SW 1271 (cell line): ENCODE results near the gene SPTY2D1.
A peak's percentile ranks its signal among the peaks of the same experiment; 100 is the strongest.
"Not testable (repeated sequence)": the region's sequence is repeated elsewhere in the genome, so short reads cannot be mapped to it uniquely, and the experiment has no call there.

ENCODE experiments used
- DNase-seq, 2 experiments: peaks; one replicate each; lab custom pipeline; 2025; lab: John Stamatoyannopoulos, UW

SPTY2D1 gene

DNA sequence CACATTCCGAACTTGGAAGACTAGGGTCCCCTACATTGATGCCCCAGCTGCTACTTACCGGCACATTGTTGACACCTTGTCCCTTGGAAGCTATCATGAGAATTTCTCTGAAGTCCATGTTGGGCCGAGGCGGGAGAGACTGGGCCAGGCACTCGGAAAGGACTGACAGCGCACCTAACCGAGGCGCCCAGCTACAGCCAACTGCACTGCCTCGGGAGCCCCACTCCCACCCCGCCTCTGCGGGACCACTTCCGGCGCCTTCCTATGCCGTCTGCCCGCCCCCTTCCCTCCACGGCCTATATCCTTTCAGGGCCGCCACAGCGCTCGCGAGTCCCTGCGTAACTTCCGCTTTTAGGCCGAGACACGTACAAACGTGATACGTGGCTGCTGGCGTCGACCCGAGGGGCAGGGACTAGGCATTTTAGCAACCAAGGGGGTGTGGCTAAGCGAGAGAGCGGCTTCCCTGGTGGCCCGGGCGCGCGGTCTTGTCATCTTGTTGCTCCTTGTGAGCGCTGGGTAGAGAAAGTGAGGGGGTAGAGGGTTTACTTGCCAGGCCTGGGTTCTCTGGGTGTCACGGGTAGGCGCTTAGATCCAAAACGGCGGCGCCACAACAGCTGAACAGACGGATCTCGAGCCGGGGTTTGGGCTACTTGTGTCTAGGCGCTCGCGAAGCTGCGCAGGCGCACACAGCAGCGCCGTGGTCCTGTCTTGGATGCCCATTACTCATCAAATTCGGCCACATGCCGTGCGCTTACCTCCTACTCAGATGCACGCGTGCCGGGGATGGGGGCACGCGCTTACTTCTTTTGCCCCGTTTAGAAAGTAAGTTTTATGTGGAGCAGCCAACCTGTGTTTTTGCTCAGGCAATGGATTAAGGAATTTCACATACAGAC, at the start of gene SPTY2D1:
Gene SPTY2D1, minus strand, starts transcription at position 203 of the 893 bp plus-strand sequence. Its CDS starts 85 bp downstream, at position 118.
- peak; percentile 97 to 99 for DNase-seq

- no peak for DNase-seq
Observed at GRCh38 chr11:18682466-18682865, 48.3 kb upstream of the SPTY2D1 start.

DNA sequence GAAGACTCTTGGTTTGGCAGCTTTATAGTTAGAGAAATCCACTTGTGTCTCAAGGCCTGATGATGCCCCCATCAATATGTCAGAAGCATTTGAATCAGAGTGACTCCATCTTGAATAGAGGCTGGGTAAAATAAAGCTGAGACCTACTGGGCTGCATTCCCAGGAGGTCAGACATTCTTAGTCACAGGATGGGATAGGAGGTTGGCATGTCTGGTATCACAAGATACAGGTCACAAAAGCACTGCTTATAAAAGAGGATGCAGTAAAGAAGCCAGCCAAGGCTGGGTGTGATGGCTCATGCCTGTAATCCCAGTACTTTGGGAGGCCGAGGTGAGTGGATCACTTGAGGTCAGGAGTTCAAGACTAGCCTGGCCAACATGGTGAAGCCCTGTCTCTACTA, 47.8 kb upstream of the SPTY2D1 start:
- DNase-seq: not testable (repeated sequence)

GRCh38 chr11:18677560-18677959, 43.4 kb upstream of the SPTY2D1 start:
- DNase-seq: no peak

GRCh38 chr11:18676803-18677202, 42.7 kb upstream of the SPTY2D1 start:
- DNase-seq: no peak

GRCh38 chr11:18672209-18672608, 38.1 kb upstream of the SPTY2D1 start:
- not testable (repeated sequence) for DNase-seq

DNA sequence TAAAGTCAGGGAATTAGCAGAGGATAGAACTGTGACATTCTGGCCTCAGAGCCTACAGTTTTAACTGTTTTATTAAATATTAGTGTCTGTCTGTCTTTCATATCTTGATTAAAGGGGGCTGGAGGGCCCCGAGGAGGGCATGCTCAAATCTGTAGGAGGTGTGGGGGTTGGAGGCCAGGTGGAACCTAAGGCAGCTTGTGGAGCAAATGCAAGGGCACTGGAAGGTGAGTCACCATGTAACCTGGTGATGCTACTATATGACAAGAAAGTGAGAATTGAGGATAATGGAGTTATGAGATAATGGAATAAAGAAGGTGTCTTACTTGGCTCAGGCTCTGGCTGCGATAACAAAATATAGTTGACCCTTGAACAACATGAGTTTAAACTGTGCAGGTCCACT, 37.1 kb upstream of the SPTY2D1 start:
- DNase-seq: no peak

DNA sequence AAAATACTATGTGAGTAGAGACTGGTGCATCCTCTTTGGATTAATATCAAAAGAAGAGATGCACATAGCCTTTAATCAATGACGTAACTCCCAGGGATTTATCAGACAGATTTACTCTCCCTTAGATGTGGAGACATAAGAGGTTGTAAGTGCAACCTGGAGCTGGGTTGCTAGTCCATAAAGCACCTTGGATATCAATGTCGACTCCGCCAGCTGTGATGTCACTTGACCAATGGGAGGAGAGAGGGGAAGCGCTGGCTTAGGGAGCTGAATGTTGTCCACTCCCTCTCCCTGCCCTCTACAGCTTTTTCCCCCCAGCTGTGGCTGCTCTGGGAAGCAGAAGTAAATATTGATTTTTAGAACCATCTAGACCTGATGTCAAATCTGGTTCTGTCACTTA, 35.6 kb upstream of the SPTY2D1 start:
- DNase-seq: no peak

- DNase-seq: peak in 1 of 2 experiments; percentile 29
Observed at GRCh38 chr11:18669219-18669596, 35.1 kb upstream of the SPTY2D1 start.

DNA sequence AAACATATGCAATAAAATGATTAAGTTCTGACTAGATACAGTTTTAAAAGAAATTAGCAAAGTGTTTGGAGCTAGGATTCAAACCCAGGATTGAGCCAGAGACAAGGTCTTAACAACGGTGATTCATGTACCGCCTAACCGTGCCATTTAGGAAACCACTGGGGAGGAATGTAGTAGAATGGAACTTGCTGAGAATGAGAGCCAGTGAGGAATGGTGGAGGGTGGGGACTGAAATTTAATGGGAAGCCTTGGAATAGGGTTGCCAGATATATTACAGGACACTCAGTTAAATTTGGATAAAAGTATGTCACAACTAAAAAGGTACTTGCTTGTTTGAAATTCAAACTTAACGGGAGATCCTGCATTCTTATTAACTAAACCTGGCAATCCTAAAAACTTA, 34.0 kb upstream of the SPTY2D1 start:
- DNase-seq: no peak

GRCh38 chr11:18665353-18665872, 31.3 kb upstream of the SPTY2D1 start:
- not testable (repeated sequence) for DNase-seq

- DNase-seq: no peak
Observed at GRCh38 chr11:18657673-18658072, 23.5 kb upstream of the SPTY2D1 start.

GRCh38 chr11:18650859-18651557, 16.9 kb upstream of the SPTY2D1 start:
- DNase-seq: peak; percentile 26 to 45

DNA sequence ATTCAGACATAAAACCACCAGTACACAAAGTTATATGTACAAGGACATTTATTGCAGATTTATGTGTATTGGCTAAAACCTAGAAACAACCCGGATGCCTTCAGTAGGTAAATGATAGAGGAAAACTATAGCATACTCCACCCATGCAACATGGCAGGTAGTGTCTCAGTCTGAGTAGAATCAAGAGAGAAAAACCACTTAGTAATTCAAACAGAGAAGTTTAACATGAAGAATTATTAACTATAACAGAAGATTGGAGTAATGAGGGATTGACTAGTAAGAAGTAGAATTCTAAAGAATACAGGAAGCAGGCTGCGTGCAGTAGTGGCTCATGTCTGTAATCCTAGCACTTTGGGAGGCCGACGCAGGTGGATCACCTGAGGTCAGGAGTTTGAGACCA, 16.2 kb upstream of the SPTY2D1 start:
- DNase-seq: no peak

DNA sequence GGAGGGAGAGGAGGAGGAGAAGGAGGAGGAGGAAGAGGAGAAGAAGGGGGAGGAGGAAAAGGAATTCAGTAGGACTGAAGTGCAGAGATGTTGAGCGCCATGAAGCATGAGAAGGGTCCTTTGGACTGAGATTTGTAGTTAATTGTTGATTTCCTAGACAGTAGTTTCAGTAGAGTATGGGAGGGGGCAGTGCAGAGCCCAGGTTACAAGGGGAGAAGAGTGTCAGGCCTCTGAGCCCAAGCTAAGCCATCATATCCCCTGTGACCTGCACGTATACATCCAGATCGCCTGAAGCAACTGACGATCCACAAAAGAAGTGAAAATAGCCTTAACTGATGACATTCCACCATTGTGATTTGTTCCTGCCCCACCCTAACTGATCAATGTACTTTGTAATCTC, 8.9 kb upstream of the SPTY2D1 start:
- not testable (repeated sequence) for DNase-seq

- no peak for DNase-seq
Observed at GRCh38 chr11:18641677-18642076, 7.5 kb upstream of the SPTY2D1 start.

GRCh38 chr11:18633256-18634139, 644 bp downstream of the SPTY2D1 start:
- no peak for DNase-seq

- DNase-seq: no peak
Observed at GRCh38 chr11:18632841-18633240, 1.3 kb downstream of the SPTY2D1 start.

DNA sequence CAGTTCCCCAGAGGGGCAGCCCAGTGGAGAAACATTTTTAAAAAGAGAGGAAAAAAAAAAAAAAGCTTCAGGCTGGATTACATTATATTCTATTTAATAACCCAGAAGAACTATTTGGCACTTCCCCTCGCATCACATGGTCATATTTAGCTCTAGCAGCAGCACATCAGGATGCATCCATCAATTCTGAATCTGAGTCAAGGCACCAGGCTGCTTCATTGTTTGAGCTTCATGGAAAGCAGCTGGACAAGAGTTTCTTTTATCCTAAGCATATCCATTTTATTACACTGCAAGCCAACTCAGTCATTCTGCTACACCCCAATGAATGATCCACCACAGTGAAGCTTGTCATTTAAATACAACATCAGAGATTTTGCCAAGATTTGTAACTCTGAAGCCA, 10.0 kb downstream of the SPTY2D1 start:
- no peak for DNase-seq

DNA sequence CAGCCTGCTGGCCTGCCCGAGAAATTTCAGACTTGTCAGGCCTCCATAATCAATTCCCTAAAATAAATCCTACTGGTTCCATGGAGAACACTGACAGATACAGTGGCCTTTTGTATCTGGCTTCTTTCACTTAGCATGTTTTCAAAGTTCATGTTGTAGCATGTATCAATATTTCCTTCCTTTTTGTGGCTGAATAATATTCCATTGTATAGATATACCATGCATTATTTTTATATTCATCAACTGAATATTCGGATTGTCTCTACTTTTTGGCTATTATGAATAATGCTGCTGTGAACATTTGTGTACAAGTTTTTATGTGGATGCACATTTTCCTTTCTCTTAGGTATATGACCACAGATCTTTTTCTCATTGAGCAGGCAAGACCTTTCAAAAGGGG, 10.4 kb downstream of the SPTY2D1 start:
- DNase-seq: no peak

GRCh38 chr11:18618342-18619025, 15.7 kb downstream of the SPTY2D1 start:
- DNase-seq: no peak
